ENCODE measurements around the gene CYTH1. TPM values are rescaled to one million over a fixed set of nuclear protein-coding genes. Genes with fewer than 3 reads are reported as not detected.
"Not testable (repeated sequence)": the region's sequence is repeated elsewhere in the genome, so short reads cannot be mapped to it uniquely, and the experiment has no call there.

Gene CYTH1
- polyA plus RNA-seq, 2 donors = 36.0 to 52.8 TPM

- Histone ChIP-seq H3K4me3 (ENCODE audit: low read depth in 1 of 2, low read length in 2 of 2) (no peak overlapping the region), H3K36me3 (ENCODE audit: control insufficient read depth in 2 of 2, insufficient read depth in 2 of 2, low read length in 1 of 2) (peaks cover 24 to 51% of the 10 kb centered on the region in 2 donors), H3K27ac (ENCODE audit: low read depth in 2 of 2, low read length in 1 of 2) (no peak overlapping the region), H3K4me1 (ENCODE audit: control insufficient read depth in 2 of 2, insufficient read depth in 2 of 2, low read length in 1 of 2) (peaks cover 0 to 10% of the 10 kb centered on the region in 2 donors), H3K9me3 (ENCODE audit: control insufficient read depth in 2 of 2, insufficient read depth in 1 of 2, low read depth in 1 of 2, low read length in 1 of 2) (no peaks in the 10 kb centered on the region), H3K27me3 (ENCODE audit: control insufficient read depth in 1 of 2, insufficient read depth in 2 of 2, low read length in 2 of 2) (no peaks in the 10 kb centered on the region)
- WGBS, 2 donors = 63 to 66% methylated on average over 28 of the region's 28 CpGs
These were observed 107.3 kb downstream of the CYTH1 start for GRCh38 chr17:78674595-78675315.

- 45 to 47% methylated on average over 5 of the region's 5 CpGs for WGBS, 2 donors
- Histone ChIP-seq H3K9me3 (ENCODE audit: control insufficient read depth in 2 of 2, insufficient read depth in 1 of 2, low read depth in 1 of 2, low read length in 1 of 2) (no peaks in the 10 kb centered on the region), H3K4me1 (ENCODE audit: control insufficient read depth in 2 of 2, insufficient read depth in 2 of 2, low read length in 1 of 2) (peaks cover 0 to 10% of the 10 kb centered on the region in 2 donors), H3K27me3 (ENCODE audit: control insufficient read depth in 1 of 2, insufficient read depth in 2 of 2, low read length in 2 of 2) (no peaks in the 10 kb centered on the region), H3K4me3 (ENCODE audit: low read depth in 1 of 2, low read length in 2 of 2) (no peak overlapping the region), H3K36me3 (ENCODE audit: control insufficient read depth in 2 of 2, insufficient read depth in 2 of 2, low read length in 1 of 2) (peaks cover 22 to 46% of the 10 kb centered on the region in 2 donors), H3K27ac (ENCODE audit: low read depth in 2 of 2, low read length in 1 of 2) (no peak overlapping the region)
These were observed 107.9 kb downstream of the CYTH1 start for GRCh38 chr17:78674156-78674555.

- Histone ChIP-seq H3K27me3 (ENCODE audit: control insufficient read depth in 1 of 2, insufficient read depth in 2 of 2, low read length in 2 of 2) (no peaks in the 10 kb centered on the region), H3K4me1 (ENCODE audit: control insufficient read depth in 2 of 2, insufficient read depth in 2 of 2, low read length in 1 of 2) (peaks cover 0 to 10% of the 10 kb centered on the region in 2 donors), H3K4me3 (ENCODE audit: low read depth in 1 of 2, low read length in 2 of 2) (no peak overlapping the region), H3K36me3 (ENCODE audit: control insufficient read depth in 2 of 2, insufficient read depth in 2 of 2, low read length in 1 of 2) (peaks cover 20 to 39% of the 10 kb centered on the region in 2 donors), H3K27ac (ENCODE audit: low read depth in 2 of 2, low read length in 1 of 2) (no peak overlapping the region), H3K9me3 (ENCODE audit: control insufficient read depth in 2 of 2, insufficient read depth in 1 of 2, low read depth in 1 of 2, low read length in 1 of 2) (no peaks in the 10 kb centered on the region)
- 92 to 94% methylated on average over 7 of the region's 7 CpGs for WGBS, 2 donors
These were observed 108.7 kb downstream of the CYTH1 start for GRCh38 chr17:78673395-78673794.

- no peaks in the 10 kb centered on the region for H3K27me3 ChIP-seq (ENCODE audit: control insufficient read depth in 1 of 2, insufficient read depth in 2 of 2, low read length in 2 of 2)
- no peak overlapping the region for H3K27ac ChIP-seq (ENCODE audit: low read depth in 2 of 2, low read length in 1 of 2)
- H3K4me3 ChIP-seq (ENCODE audit: low read depth in 1 of 2, low read length in 2 of 2) = no peak overlapping the region
- H3K9me3 ChIP-seq (ENCODE audit: control insufficient read depth in 2 of 2, insufficient read depth in 1 of 2, low read depth in 1 of 2, low read length in 1 of 2) = no peaks in the 10 kb centered on the region
- 67 to 82% methylated on average over 5 of the region's 5 CpGs for WGBS, 2 donors
- H3K36me3 ChIP-seq (ENCODE audit: control insufficient read depth in 2 of 2, insufficient read depth in 2 of 2, low read length in 1 of 2) = peaks cover 17 to 38% of the 10 kb centered on the region in 2 donors
- H3K4me1 ChIP-seq (ENCODE audit: control insufficient read depth in 2 of 2, insufficient read depth in 2 of 2, low read length in 1 of 2) = peaks cover 0 to 10% of the 10 kb centered on the region in 2 donors
These were observed 109.2 kb downstream of the CYTH1 start for GRCh38 chr17:78672871-78673371.

- Histone ChIP-seq H3K4me1 (ENCODE audit: control insufficient read depth in 2 of 2, insufficient read depth in 2 of 2, low read length in 1 of 2) (peaks cover 0 to 10% of the 10 kb centered on the region in 2 donors), H3K9me3 (ENCODE audit: control insufficient read depth in 2 of 2, insufficient read depth in 1 of 2, low read depth in 1 of 2, low read length in 1 of 2) (no peaks in the 10 kb centered on the region), H3K4me3 (ENCODE audit: low read depth in 1 of 2, low read length in 2 of 2) (no peak overlapping the region), H3K36me3 (ENCODE audit: control insufficient read depth in 2 of 2, insufficient read depth in 2 of 2, low read length in 1 of 2) (peaks cover 10 to 29% of the 10 kb centered on the region in 2 donors), H3K27ac (ENCODE audit: low read depth in 2 of 2, low read length in 1 of 2) (no peak overlapping the region), H3K27me3 (ENCODE audit: control insufficient read depth in 1 of 2, insufficient read depth in 2 of 2, low read length in 2 of 2) (no peaks in the 10 kb centered on the region)
- WGBS, 2 donors = 81% methylated on average over 11 of the region's 11 CpGs
These were observed 110.1 kb downstream of the CYTH1 start for GRCh38 chr17:78672005-78672404.

DNA sequence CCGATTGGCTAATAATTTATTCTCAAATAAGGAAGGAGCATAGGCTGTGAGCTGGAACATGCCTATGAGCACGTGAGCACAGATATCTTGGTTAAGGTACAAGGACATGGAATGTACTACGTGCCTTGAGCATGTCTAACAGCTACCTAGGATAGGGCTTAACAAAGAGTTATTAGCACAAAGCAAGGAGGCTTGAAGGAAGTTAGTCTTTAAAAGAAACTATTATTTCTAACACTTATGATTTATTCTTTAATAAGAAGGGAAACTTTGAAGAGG lies 110.4 kb downstream of the CYTH1 start:
- not testable (repeated sequence) for H3K27ac ChIP-seq (ENCODE audit: low read depth in 2 of 2, low read length in 1 of 2); H3K27me3 ChIP-seq (ENCODE audit: control insufficient read depth in 1 of 2, insufficient read depth in 2 of 2, low read length in 2 of 2); H3K4me3 ChIP-seq (ENCODE audit: low read depth in 1 of 2, low read length in 2 of 2); H3K9me3 ChIP-seq (ENCODE audit: control insufficient read depth in 2 of 2, insufficient read depth in 1 of 2, low read depth in 1 of 2, low read length in 1 of 2)
- 57 to 68% methylated on average over 3 of the region's 3 CpGs for WGBS, 2 donors
- H3K4me1 ChIP-seq (ENCODE audit: control insufficient read depth in 2 of 2, insufficient read depth in 2 of 2, low read length in 1 of 2) = peaks cover 0 to 10% of the 10 kb centered on the region in 2 donors
- H3K36me3 ChIP-seq (ENCODE audit: control insufficient read depth in 2 of 2, insufficient read depth in 2 of 2, low read length in 1 of 2) = peaks cover 8 to 26% of the 10 kb centered on the region in 2 donors

GRCh38 chr17:78670850-78671725 lies 111.0 kb downstream of the CYTH1 start:
- peaks cover 6 to 21% of the 10 kb centered on the region in 2 donors for H3K36me3 ChIP-seq (ENCODE audit: control insufficient read depth in 2 of 2, insufficient read depth in 2 of 2, low read length in 1 of 2)
- H3K27ac ChIP-seq (ENCODE audit: low read depth in 2 of 2, low read length in 1 of 2) = no peak overlapping the region
- no peaks in the 10 kb centered on the region for H3K27me3 ChIP-seq (ENCODE audit: control insufficient read depth in 1 of 2, insufficient read depth in 2 of 2, low read length in 2 of 2)
- no peaks in the 10 kb centered on the region for H3K9me3 ChIP-seq (ENCODE audit: control insufficient read depth in 2 of 2, insufficient read depth in 1 of 2, low read depth in 1 of 2, low read length in 1 of 2)
- peaks cover 0 to 10% of the 10 kb centered on the region in 2 donors for H3K4me1 ChIP-seq (ENCODE audit: control insufficient read depth in 2 of 2, insufficient read depth in 2 of 2, low read length in 1 of 2)
- no peak overlapping the region for H3K4me3 ChIP-seq (ENCODE audit: low read depth in 1 of 2, low read length in 2 of 2)
- WGBS, 2 donors = 93 to 95% methylated on average over 20 of the region's 20 CpGs

- no peak overlapping the region for H3K27ac ChIP-seq (ENCODE audit: low read depth in 2 of 2, low read length in 1 of 2)
- 73 to 77% methylated on average over 23 of the region's 23 CpGs for WGBS, 2 donors
- no peaks in the 10 kb centered on the region for H3K9me3 ChIP-seq (ENCODE audit: control insufficient read depth in 2 of 2, insufficient read depth in 1 of 2, low read depth in 1 of 2, low read length in 1 of 2)
- no peak overlapping the region for H3K4me3 ChIP-seq (ENCODE audit: low read depth in 1 of 2, low read length in 2 of 2)
- H3K4me1 ChIP-seq (ENCODE audit: control insufficient read depth in 2 of 2, insufficient read depth in 2 of 2, low read length in 1 of 2) = peaks cover 0 to 10% of the 10 kb centered on the region in 2 donors
- peaks cover 3 to 14% of the 10 kb centered on the region in 2 donors for H3K36me3 ChIP-seq (ENCODE audit: control insufficient read depth in 2 of 2, insufficient read depth in 2 of 2, low read length in 1 of 2)
- no peaks in the 10 kb centered on the region for H3K27me3 ChIP-seq (ENCODE audit: control insufficient read depth in 1 of 2, insufficient read depth in 2 of 2, low read length in 2 of 2)
These were observed 112.0 kb downstream of the CYTH1 start for GRCh38 chr17:78669975-78670518.

DNA sequence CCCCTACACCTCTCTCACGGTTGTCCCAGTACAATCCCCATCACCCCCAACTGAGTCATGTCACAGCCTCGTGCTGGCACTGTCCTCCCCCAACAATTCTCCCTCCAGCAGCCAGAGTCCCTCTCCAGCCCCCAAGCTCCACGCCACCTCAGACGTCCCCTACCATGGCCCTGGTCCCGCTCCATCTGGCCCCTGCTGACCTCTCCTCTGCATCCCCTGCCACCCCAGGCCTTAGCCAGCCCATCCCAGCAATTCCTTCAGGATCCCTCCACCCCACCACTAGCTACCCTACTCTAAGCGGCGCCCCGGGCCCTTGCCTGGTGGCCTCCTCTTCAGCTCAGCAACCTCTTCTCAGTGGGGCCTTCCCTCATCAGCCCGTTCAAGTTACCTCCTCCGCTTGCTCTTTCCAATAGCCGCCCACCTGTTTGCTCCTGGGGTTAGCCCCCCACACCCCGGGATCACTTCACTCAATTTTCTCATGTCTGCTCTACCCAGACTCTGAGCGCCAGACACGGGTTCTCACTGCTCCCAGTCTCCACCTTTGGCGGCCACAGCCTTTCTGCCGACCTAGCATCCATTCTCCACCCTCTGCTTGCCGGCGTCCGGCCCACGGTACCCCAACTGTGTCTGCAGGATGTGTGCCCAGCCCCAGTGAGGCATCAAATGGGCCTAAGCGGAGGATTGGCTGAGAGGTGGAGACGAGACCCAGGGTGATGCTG lies 112.7 kb downstream of the CYTH1 start:
- H3K36me3 ChIP-seq (ENCODE audit: control insufficient read depth in 2 of 2, insufficient read depth in 2 of 2, low read length in 1 of 2) = peaks cover 3 to 11% of the 10 kb centered on the region in 2 donors
- H3K27ac ChIP-seq (ENCODE audit: low read depth in 2 of 2, low read length in 1 of 2) = no peak overlapping the region
- WGBS, 2 donors = 93 to 94% methylated on average over 22 of the region's 22 CpGs
- no peaks in the 10 kb centered on the region for H3K27me3 ChIP-seq (ENCODE audit: control insufficient read depth in 1 of 2, insufficient read depth in 2 of 2, low read length in 2 of 2)
- H3K4me3 ChIP-seq (ENCODE audit: low read depth in 1 of 2, low read length in 2 of 2) = no peak overlapping the region
- H3K4me1 ChIP-seq (ENCODE audit: control insufficient read depth in 2 of 2, insufficient read depth in 2 of 2, low read length in 1 of 2) = peaks cover 0 to 10% of the 10 kb centered on the region in 2 donors
- H3K9me3 ChIP-seq (ENCODE audit: control insufficient read depth in 2 of 2, insufficient read depth in 1 of 2, low read depth in 1 of 2, low read length in 1 of 2) = no peaks in the 10 kb centered on the region
